T-helper 2 cell treated with Interferon-gamma antibody and Interleukin-4, amounts not matched to agents 5 μg/mL and 100 μg/mL, for 36 hours (primary cell): ENCODE data around the gene SUSD3.

Experiments
- DNase-seq: peaks from one replicate; pipeline ENCODE4 v3.0.0; 2021; ENCODE audit warnings: low spot score
- H3K27ac Mint-ChIP-seq: one replicate; pipeline ENCODE4 v1.8.0; 2021; ENCODE audit warnings: mild to moderate bottlenecking, mixed read lengths
- H3K27me3 Mint-ChIP-seq: one replicate; pipeline ENCODE4 v1.8.0; 2021; ENCODE audit warnings: low read depth, mixed read lengths
- H3K36me3 Mint-ChIP-seq: one replicate; pipeline ENCODE4 v1.8.0; 2021; ENCODE audit warnings: low read depth, mixed read lengths
- H3K4me1 Mint-ChIP-seq: one replicate; pipeline ENCODE4 v1.8.0; 2021; ENCODE audit warnings: low read depth, mixed read lengths
- H3K4me3 Mint-ChIP-seq: one replicate; pipeline ENCODE4 v1.8.0; 2022; ENCODE audit warnings: mild to moderate bottlenecking, moderate library complexity, mixed read lengths
- H3K9me3 Mint-ChIP-seq: one replicate; pipeline ENCODE4 v1.8.0; 2021; ENCODE audit warnings: mixed read lengths

Gene SUSD3

DNA sequence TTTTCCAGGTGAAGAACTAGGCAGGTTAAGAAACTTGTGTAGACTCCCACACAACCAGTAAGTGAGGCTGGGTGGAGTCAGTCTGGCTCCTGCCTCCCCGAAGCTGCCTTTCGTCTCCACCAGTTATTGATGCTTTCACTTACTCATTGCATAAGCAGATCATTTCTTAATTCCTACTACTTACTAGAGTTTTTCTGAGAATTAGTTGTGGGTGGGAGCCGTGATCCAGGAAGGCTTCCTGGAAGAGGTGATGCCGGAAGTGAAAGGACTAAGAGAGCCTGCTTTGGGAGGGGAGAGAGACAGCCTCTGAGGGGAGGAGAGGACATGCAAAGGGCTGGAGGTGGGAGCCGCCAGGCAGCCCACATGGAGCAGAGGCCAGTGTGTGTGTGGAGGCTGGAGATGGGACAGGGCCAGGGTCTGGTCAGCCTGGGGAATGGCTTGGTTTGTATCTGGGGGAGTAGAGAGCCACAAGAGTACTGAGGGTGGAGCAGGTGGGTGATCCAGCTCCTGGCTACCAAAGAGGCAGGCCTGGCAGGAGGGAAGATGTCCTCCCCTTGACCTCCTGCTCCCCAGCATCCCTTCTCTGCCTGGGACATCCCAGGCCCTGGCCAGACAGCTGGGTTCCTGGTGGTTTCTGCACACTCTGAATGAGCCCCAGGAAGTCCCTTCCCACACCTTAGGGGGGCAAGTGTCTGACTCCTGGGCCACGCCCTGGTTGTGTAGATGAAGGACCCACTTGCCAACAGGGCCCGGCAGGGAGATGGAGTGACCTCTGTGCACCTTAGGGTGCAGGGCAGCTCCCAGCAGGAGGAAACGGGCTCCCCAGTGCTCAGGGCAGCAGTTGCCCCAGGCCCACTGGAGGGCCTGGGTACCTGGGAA lies 25.3 kb downstream of the SUSD3 start:
- peak overlapping the region; percentile 95 for H3K27ac Mint-ChIP-seq
- H3K4me1 Mint-ChIP-seq = peaks cover 8% of the 10 kb centered on the region
- no peak for DNase-seq
- no peaks in the 10 kb centered on the region for H3K27me3 Mint-ChIP-seq
- H3K36me3 Mint-ChIP-seq = peaks cover 65% of the 10 kb centered on the region
- H3K4me3 Mint-ChIP-seq = peak overlapping the region; percentile 71
- H3K9me3 Mint-ChIP-seq = peaks cover 5% of the 10 kb centered on the region

GRCh38 chr9:93084471-93084881 lies 26.0 kb downstream of the SUSD3 start:
- no peak for DNase-seq
- Mint-ChIP-seq H3K4me1 (peaks cover 8% of the 10 kb centered on the region), H3K4me3 (no peak overlapping the region), H3K9me3 (peaks cover 5% of the 10 kb centered on the region), H3K36me3 (peaks cover 68% of the 10 kb centered on the region), H3K27me3 (no peaks in the 10 kb centered on the region), H3K27ac (no peak overlapping the region)

DNA sequence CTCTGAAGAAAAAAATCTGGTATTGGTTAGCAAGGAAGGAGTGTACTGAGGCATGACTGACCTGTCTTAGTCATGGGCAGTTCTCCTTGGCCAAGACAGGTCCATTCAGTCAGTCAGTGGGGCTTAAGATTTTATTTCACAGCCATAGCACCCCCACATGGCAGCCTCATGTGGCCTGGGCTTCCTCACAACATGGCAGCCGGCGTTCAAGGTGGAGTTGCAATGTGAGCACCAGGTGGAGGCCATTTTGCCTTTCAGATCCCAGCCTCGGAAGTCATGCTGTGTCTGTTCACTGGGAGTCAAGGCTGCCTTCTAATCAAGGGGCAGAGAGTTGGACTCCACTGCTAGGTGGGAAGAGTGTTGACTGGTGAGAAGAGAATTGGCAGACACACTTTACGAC lies 27.2 kb downstream of the SUSD3 start:
- peaks cover 73% of the 10 kb centered on the region for H3K36me3 Mint-ChIP-seq
- H3K4me3 Mint-ChIP-seq = no peak overlapping the region
- H3K27me3 Mint-ChIP-seq = no peaks in the 10 kb centered on the region
- DNase-seq = no peak
- no peak overlapping the region for H3K27ac Mint-ChIP-seq
- H3K4me1 Mint-ChIP-seq = peaks cover 10% of the 10 kb centered on the region
- H3K9me3 Mint-ChIP-seq = peaks cover 5% of the 10 kb centered on the region

DNA sequence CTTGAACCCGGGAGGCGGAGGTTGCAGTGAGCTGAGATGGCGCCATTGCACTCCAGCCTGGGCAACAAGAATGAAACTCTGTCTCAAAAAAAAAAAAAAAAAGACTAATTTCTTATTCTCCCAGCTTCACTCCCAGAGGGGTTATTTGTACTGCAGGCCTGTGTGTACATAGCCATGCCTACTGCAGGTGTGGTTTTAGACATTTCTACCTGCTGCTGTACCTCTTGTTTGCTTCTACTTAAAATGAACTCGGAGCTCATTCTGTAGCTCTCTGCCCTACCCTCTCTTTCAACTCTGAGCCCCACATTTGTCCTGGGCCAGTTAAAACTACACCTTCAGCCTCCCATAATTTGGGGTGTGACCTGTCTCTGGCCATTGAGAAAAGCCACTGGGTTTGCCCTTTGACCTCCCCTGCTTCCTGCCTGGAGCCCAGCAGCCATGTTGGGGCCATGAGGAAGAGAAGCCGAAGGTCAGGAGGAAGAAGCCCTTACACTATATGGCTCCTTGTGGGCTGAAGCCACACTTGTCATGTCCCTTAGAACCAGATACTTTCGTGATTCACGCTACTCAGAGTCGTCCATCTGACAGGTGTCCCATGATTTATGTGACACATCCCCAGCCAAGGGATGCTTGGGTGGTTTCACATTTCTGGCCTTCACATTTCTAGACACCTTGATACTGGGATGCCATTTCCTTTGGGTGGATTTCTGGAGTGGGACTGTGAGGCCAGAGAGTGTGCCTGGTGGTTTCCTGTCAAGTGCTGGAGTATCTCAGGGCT lies 28.1 kb downstream of the SUSD3 start:
- H3K9me3 Mint-ChIP-seq = peaks cover 10% of the 10 kb centered on the region
- H3K27me3 Mint-ChIP-seq = no peaks in the 10 kb centered on the region
- no peak overlapping the region for H3K27ac Mint-ChIP-seq
- no peak for DNase-seq
- H3K36me3 Mint-ChIP-seq = peaks cover 70% of the 10 kb centered on the region
- H3K4me3 Mint-ChIP-seq = no peak overlapping the region
- H3K4me1 Mint-ChIP-seq = peaks cover 18% of the 10 kb centered on the region

DNA sequence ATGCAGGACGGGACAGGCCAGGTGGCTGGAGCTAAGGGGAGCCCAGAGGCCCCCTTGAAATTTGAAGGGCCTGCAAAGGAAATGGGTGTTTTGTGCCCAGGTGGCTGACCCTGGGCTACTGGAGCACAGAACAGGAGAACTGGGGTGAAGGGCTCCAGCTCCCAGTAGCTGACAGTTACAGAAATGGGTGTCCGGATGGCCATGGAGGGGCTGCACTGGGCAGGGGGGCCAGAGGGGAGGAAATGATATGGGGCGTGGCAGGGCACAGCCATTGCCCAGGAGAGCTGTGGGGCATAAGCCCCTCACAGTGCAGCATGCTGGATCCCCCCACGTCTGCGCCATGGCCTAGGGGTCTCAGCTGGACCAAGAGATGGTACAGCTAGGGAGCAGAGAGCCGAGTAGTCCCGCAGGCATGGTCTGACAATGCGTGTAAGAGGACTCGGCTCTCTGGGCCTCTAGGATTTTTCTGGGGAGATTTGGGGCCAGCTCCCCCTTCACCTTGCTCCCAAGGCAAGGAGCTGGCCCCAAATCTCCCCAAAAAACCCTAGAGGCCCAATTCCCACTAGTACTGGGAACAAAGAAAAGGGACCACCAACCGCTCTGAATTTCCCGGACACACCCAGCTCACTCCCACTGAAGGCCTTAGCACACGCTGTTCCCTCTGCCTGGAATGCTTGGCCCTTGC lies 29.6 kb downstream of the SUSD3 start:
- Mint-ChIP-seq H3K9me3 (peaks cover 14% of the 10 kb centered on the region), H3K27ac (no peak overlapping the region), H3K4me3 (no peak overlapping the region), H3K36me3 (peaks cover 63% of the 10 kb centered on the region), H3K27me3 (no peaks in the 10 kb centered on the region), H3K4me1 (peaks cover 28% of the 10 kb centered on the region)
- no peak for DNase-seq

- no peaks in the 10 kb centered on the region for H3K27me3 Mint-ChIP-seq
- peaks cover 14% of the 10 kb centered on the region for H3K9me3 Mint-ChIP-seq
- H3K4me3 Mint-ChIP-seq = no peak overlapping the region
- H3K4me1 Mint-ChIP-seq = peaks cover 30% of the 10 kb centered on the region
- H3K36me3 Mint-ChIP-seq = peaks cover 59% of the 10 kb centered on the region
- H3K27ac Mint-ChIP-seq = no peak overlapping the region
- no peak for DNase-seq
These were observed 30.1 kb downstream of the SUSD3 start for GRCh38 chr9:93088656-93089015.

DNA sequence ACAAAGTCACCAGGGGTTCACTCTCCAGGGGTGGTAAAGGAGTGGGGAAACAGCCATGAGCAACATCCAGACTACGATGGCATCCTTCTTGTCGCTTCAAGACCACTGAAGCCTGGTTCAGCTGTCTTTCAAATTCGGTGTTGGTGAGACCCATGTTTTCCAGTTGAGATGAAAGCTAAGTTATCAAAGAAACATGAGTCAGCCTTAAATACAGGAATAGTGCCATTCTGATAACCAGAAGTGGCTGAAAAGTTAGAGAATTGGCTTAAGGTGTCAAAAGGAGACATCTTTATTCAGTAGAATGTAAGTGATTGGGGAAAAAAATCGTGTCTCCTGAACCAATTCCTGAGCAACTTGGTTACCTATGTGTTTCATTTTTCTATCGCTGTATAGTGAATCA lies 30.5 kb downstream of the SUSD3 start:
- no peaks in the 10 kb centered on the region for H3K27me3 Mint-ChIP-seq
- no peak for DNase-seq
- H3K4me1 Mint-ChIP-seq = peaks cover 31% of the 10 kb centered on the region
- H3K9me3 Mint-ChIP-seq = peaks cover 14% of the 10 kb centered on the region
- no peak overlapping the region for H3K27ac Mint-ChIP-seq
- no peak overlapping the region for H3K4me3 Mint-ChIP-seq
- H3K36me3 Mint-ChIP-seq = peaks cover 57% of the 10 kb centered on the region

- peaks cover 14% of the 10 kb centered on the region for H3K9me3 Mint-ChIP-seq
- DNase-seq = no peak
These were observed 31.0 kb downstream of the SUSD3 start for GRCh38 chr9:93089481-93089991.

GRCh38 chr9:93090091-93090655 lies 31.7 kb downstream of the SUSD3 start:
- no peak for DNase-seq
- Mint-ChIP-seq H3K27me3 (no peaks in the 10 kb centered on the region), H3K4me1 (peaks cover 39% of the 10 kb centered on the region), H3K36me3 (peaks cover 52% of the 10 kb centered on the region), H3K9me3 (peaks cover 14% of the 10 kb centered on the region), H3K27ac (peak overlapping the region; percentile 9), H3K4me3 (no peak overlapping the region)

More at GRCh38 chr9:93089481-93089991, 31.0 kb downstream of the SUSD3 start:
- H3K4me3 Mint-ChIP-seq = no peak overlapping the region
- peak overlapping the region; percentile 46 for H3K27ac Mint-ChIP-seq
- H3K27me3 Mint-ChIP-seq = no peaks in the 10 kb centered on the region
- H3K4me1 Mint-ChIP-seq = peaks cover 36% of the 10 kb centered on the region
- H3K36me3 Mint-ChIP-seq = peaks cover 56% of the 10 kb centered on the region

GRCh38 chr9:93091056-93091452 lies 32.6 kb downstream of the SUSD3 start:
- Mint-ChIP-seq H3K4me3 (no peak overlapping the region), H3K9me3 (peaks cover 9% of the 10 kb centered on the region), H3K27ac (peak overlapping the region; percentile 23), H3K27me3 (no peaks in the 10 kb centered on the region), H3K36me3 (peaks cover 44% of the 10 kb centered on the region), H3K4me1 (peaks cover 39% of the 10 kb centered on the region)
- DNase-seq = no peak

- H3K27ac Mint-ChIP-seq = peak overlapping the region; percentile 83
- H3K4me3 Mint-ChIP-seq = no peak overlapping the region
- peaks cover 41% of the 10 kb centered on the region for H3K36me3 Mint-ChIP-seq
- peaks cover 39% of the 10 kb centered on the region for H3K4me1 Mint-ChIP-seq
- H3K27me3 Mint-ChIP-seq = no peaks in the 10 kb centered on the region
- peak; percentile 67 for DNase-seq
- H3K9me3 Mint-ChIP-seq = peaks cover 9% of the 10 kb centered on the region
These were observed 33.1 kb downstream of the SUSD3 start for GRCh38 chr9:93091453-93092081.

- no peak for DNase-seq
- peak overlapping the region; percentile 84 for H3K4me3 Mint-ChIP-seq
- H3K27me3 Mint-ChIP-seq = no peaks in the 10 kb centered on the region
- peaks cover 35% of the 10 kb centered on the region for H3K36me3 Mint-ChIP-seq
- H3K4me1 Mint-ChIP-seq = peaks cover 45% of the 10 kb centered on the region
- peaks cover 9% of the 10 kb centered on the region for H3K9me3 Mint-ChIP-seq
- peak overlapping the region; percentile 83 for H3K27ac Mint-ChIP-seq
These were observed 33.9 kb downstream of the SUSD3 start for GRCh38 chr9:93092251-93092991.
